ENCODE data around the gene CCL4.
"Not testable (repeated sequence)": the region's sequence is repeated elsewhere in the genome, so short reads cannot be mapped to it uniquely, and the experiment has no call there.

CCL4 gene

GRCh38 chr17:36088670-36089338 lies 14.8 kb upstream of the CCL4 start:
- no peak for DNase-seq

DNA sequence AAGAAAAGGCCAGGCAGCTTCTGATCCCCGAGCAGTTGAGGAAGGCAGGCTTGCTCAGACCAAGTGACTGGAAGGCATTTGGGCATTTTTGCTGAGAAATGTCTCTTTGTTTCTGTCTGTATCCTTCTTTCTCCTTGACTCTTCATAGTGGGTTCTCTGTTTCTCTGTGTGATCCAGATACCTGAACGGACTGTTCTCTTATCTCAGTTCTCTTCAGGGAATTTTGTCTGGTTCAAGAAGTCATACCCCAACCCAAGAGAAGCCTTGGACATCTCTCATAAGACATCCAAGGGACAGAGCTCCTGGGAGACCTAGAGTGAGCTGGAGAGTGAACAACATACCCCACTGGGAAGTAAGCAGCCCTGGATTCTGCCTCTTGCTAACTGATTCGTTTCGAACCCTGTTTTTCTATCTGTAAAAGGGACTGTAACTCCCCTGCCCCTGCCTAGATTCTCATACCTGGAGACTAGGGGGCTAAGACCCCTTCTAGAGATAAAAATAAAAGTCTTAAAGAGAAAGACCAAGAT lies 14.2 kb upstream of the CCL4 start:
- no peak for DNase-seq

GRCh38 chr17:36089888-36090836 lies 13.5 kb upstream of the CCL4 start, which contains the start of gene CCL3:
Gene CCL3 (minus strand): TSS chr17:36090143. CDS start chr17:36090058, 85 bp downstream.
- no peak for DNase-seq

GRCh38 chr17:36092230-36092629 lies 11.4 kb upstream of the CCL4 start:
- DNase-seq, result peak; percentile 52

DNA sequence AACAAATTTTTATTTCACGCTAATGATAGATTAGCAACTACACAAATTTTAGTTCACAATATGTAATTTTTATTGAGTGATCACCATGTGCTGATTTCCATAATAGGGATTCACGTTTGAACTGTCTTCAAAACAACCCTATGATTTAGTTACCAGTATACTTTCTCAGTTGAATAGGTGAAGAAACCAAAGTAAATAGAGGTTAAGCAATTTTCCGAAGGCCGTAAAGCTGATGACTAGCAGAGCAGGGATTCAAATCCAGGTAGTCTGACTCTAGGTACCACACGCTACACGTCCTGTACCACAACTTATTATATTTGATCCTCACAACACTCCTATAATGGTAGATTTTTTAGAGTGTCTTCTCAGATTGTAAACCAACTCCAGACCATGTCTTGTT lies 10.9 kb upstream of the CCL4 start:
- DNase-seq, result not testable (repeated sequence)

DNA sequence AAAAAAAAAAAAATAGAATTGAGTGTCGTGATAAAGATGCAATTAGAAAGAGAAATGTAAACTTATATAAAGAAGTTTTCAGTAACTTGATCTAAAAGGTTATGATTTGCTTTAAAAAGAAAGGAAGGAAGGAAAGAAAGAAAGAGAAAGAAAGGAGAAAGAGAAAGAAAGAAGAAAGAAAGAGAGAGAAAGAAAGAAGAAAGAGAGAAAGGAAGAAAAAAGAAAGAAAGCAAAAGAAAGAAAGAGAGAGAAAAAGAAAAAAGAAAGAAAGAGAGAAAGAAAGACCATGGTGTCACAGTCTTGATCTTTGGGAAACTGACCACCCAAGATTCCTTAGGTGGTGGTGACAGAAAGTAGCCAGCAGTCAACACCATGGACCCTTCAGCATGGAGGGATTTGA lies 9.4 kb upstream of the CCL4 start:
- no peak for DNase-seq

GRCh38 chr17:36094746-36095145 lies 8.9 kb upstream of the CCL4 start:
- DNase-seq, result no peak

- DNase-seq, result no peak
Observed at GRCh38 chr17:36095992-36096391, 7.6 kb upstream of the CCL4 start.

GRCh38 chr17:36099004-36099403 lies 4.6 kb upstream of the CCL4 start:
- DNase-seq, result not testable (repeated sequence)

- not testable (repeated sequence) for DNase-seq
Observed at GRCh38 chr17:36104246-36104645, 619 bp downstream of the CCL4 start.

DNA sequence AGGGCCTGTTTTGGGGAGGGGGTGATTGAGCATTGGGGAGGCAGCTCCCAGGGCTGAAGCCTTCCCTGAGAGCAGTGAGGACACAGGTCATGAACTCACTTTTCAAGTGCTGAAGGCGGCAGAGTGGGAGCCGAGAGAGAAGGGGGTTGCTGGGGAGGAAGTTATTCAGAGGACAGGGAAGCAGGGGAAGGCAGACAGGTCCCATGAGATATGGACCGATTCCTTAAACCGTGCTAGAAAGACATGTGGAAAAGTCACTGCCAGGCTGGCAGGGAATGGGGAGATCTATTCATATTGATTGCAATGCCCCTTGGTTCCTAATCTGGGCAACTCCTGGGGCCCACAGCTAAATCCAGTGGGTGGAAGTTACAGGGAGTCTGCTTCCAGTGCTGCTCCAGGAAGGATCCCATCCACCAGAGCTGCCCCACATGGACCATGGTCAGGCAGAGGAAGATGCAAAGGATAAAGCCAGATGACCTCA lies 1.1 kb downstream of the CCL4 start:
- DNase-seq, result no peak

GRCh38 chr17:36105781-36106492 lies 2.3 kb downstream of the CCL4 start:
- DNase-seq, result no peak

DNA sequence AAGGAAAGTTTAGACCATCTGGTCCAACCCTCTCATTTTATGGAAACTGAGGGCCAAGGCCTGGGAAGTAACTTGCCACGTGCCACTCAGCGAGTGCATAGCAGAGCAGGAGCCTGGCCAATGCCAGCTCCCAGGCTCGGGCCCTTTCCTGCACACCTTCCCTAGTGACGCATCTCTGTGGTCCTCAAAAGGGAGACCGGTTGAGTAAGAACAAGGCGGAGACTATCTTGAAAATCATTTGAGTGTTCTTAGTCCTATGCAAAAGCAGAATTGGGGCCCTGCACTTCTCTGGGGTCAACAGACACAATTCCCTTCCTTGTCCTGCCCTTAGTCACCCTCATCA lies 2.8 kb downstream of the CCL4 start:
- DNase-seq, result no peak

DNA sequence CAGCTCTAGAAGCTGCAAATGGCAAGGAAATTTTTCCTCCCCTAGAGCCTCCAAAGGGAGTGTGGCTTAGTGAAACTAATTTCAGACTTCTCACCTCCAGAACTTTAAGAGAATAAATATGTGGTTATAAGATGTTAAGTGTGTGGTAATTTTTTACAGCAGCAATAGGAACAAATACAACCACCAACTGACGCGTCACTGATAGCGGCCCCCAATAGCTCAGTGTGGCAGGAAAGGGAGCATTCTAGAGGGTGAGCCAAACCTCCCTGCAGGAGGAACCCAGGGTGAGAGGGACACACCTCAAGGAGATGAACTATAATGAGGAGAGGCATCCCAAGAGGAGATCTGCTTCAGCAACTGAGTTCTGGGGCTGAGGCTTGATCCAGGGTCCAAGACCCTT lies 4.0 kb downstream of the CCL4 start:
- no peak for DNase-seq

- not testable (repeated sequence) for DNase-seq
Observed at GRCh38 chr17:36108265-36108664, 4.6 kb downstream of the CCL4 start.

- DNase-seq, result peak; percentile 16
Observed at GRCh38 chr17:36111068-36111490, 7.5 kb downstream of the CCL4 start.

- no peak for DNase-seq
Observed at GRCh38 chr17:36112572-36112971, 8.9 kb downstream of the CCL4 start.

DNA sequence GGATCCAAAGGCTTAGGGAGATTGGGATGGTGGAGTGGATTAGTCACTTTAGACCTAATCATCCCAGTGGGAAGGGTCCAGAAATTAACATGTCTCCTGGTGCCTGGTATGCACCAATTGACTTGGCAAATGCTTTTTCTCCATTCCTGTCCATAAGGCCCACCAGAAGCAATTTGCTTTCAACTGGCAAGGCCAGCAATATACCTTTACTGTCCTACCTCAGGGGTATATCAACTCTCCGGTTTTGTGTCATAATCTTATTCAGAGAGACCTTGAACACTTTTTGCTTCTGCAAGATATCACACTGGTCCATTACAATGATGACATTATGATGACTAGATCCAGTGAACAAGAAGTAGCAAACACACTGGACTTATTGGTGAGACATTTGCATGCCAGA lies 9.5 kb downstream of the CCL4 start:
- not testable (repeated sequence) for DNase-seq

GRCh38 chr17:36114971-36115648 lies 11.5 kb downstream of the CCL4 start:
- not testable (repeated sequence) for DNase-seq

- not testable (repeated sequence) for DNase-seq
Observed at GRCh38 chr17:36115649-36115977, 12.0 kb downstream of the CCL4 start.

GRCh38 chr17:36117505-36118382 lies 14.1 kb downstream of the CCL4 start:
- no peak for DNase-seq
